ENCODE measurements around the gene NLGN2. TPM values are rescaled to one million over a fixed set of nuclear protein-coding genes. Genes with fewer than 3 reads are reported as not detected.

Gene NLGN2
- total and polyA plus RNA-seq, 2 of the 8 experiments (the other 6 are each of a cell fraction or from before 2014, with no cell fraction given), result 21.2 to 62.8 TPM

GRCh38 chr17:7380855-7381683 lies 26.6 kb upstream of the NLGN2 start, which contains the start of gene TNK1 (continued):
- TF ChIP-seq TBP (IDR thresholded peaks at IDR 0.05; ENCODE audit: low read depth, low read length), result peak; percentile 56
- 0 out of 2 replicates have a peak, but pooled peaks have one; percentile 42 for TF ChIP-seq PHF8 (conservative IDR thresholded peaks at IDR 0.05; ENCODE audit: low read depth, low read length)
- TF ChIP-seq KDM5A (IDR thresholded peaks at IDR 0.05; ENCODE audit: low read length), result no peak
- peak in 1 of 2 experiments; percentile 47; a peak in 1 of 3 replicates for TF ChIP-seq POLR2A (IDR thresholded peaks at IDR 0.05; ENCODE audit: control extremely low read depth in 1 of 2, low read depth in 2 of 2, low read length in 2 of 2)
- TF ChIP-seq RFX5 (IDR thresholded peaks at IDR 0.05; ENCODE audit: borderline replicate concordance, low read depth, low read length), result no peak
